Mucosa of gallbladder (tissue), 1 donor: ENCODE data around the gene PSMD8. TPM values are rescaled to one million over a fixed set of nuclear protein-coding genes. Genes with fewer than 3 reads are reported as not detected.
"Not testable (repeated sequence)": the region's sequence is repeated elsewhere in the genome, so short reads cannot be mapped to it uniquely, and the experiment has no call there.

Experiments used
- DNase-seq: peaks from one replicate; pipeline ENCODE4 v3.0.0-alpha.2; 2020; ENCODE audit warnings: low spot score
- total RNA-seq: library from RNA; stranded (reverse); gene quantifications from one replicate; pipeline ENCODE4 v1.2.1, GENCODE V29; 2021
- donor health status: DM: no; HTN: no; CAD: no.

PSMD8 gene
- total RNA-seq, 1 donor from 2014 or later: 112 TPM

GRCh38 chr19:38362076-38362945, 12.1 kb upstream of the PSMD8 start:
- DNase-seq: peak; percentile 70

- DNase-seq: not testable (repeated sequence)
Observed at GRCh38 chr19:38362946-38363688, 11.3 kb upstream of the PSMD8 start.

- no peak for DNase-seq
Observed at GRCh38 chr19:38367041-38367440, 7.3 kb upstream of the PSMD8 start.

GRCh38 chr19:38369584-38369983, 4.8 kb upstream of the PSMD8 start:
- no peak for DNase-seq

GRCh38 chr19:38370299-38370698, 4.1 kb upstream of the PSMD8 start:
- no peak for DNase-seq

- DNase-seq: no peak
Observed at GRCh38 chr19:38371081-38371480, 3.3 kb upstream of the PSMD8 start.

GRCh38 chr19:38373907-38374331, 452 bp upstream of the PSMD8 start:
- DNase-seq: no peak

GRCh38 chr19:38375098-38375493, 725 bp downstream of the PSMD8 start:
- no peak for DNase-seq

- DNase-seq: no peak
Observed at GRCh38 chr19:38375748-38376147, 1.4 kb downstream of the PSMD8 start.

GRCh38 chr19:38376576-38376975, 2.2 kb downstream of the PSMD8 start:
- DNase-seq: no peak

- no peak for DNase-seq
Observed at GRCh38 chr19:38377052-38377451, 2.7 kb downstream of the PSMD8 start.

GRCh38 chr19:38378866-38379265, 4.5 kb downstream of the PSMD8 start:
- DNase-seq: no peak

- DNase-seq: no peak
Observed at GRCh38 chr19:38381138-38381537, 6.8 kb downstream of the PSMD8 start.

- DNase-seq: no peak
Observed at GRCh38 chr19:38383184-38383583, 8.8 kb downstream of the PSMD8 start.

GRCh38 chr19:38383743-38384142, 9.4 kb downstream of the PSMD8 start:
- no peak for DNase-seq

GRCh38 chr19:38384209-38385027, 10.0 kb downstream of the PSMD8 start:
- no peak for DNase-seq

- DNase-seq: no peak
Observed at GRCh38 chr19:38385057-38385803, 10.9 kb downstream of the PSMD8 start.

GRCh38 chr19:38385804-38386257, 11.5 kb downstream of the PSMD8 start:
- no peak for DNase-seq

- DNase-seq: no peak
Observed at GRCh38 chr19:38386300-38386970, 12.1 kb downstream of the PSMD8 start.

- DNase-seq: no peak
Observed at GRCh38 chr19:38386971-38387549, 12.7 kb downstream of the PSMD8 start.
